B cell (primary cell): Measurements from ENCODE around the gene GOSR2. TPM values are rescaled to one million over a fixed set of nuclear protein-coding genes. Genes with fewer than 3 reads are reported as not detected.

Experiments
- ATAC-seq: fragments of 200-7000 bp; cut with Tn5 transposase; one replicate; pipeline ENCODE4 v1.10.0; 2021; ENCODE audit warnings: low read depth, mild to moderate bottlenecking, moderate number of reproducible peaks, moderate library complexity
- CTCF ChIA-PET: fragments of 350-600 bp; sonication (Branson Sonifier 250); formaldehyde crosslinking; loops from one replicate; lab custom pipeline; 2021; ENCODE audit warnings: antibody characterized with exemption, inconsistent platforms; lab: Charles Lee
- POLR2A ChIA-PET: fragments of 350-600 bp; sonication (Branson Sonifier 250); formaldehyde crosslinking; loops from one replicate; lab custom pipeline; 2021; ENCODE audit warnings: antibody characterized with exemption; lab: Charles Lee
- DNase-seq: peaks from one replicate; pipeline ENCODE4 v3.0.0; 2013
- H2AFZ ChIP-seq: 2 replicates; pipeline ENCODE4 v1.6.1; 2012; ENCODE audit warnings: mild to moderate bottlenecking, low read depth, low read length; ENCODE audit not compliant: insufficient read depth, poor library complexity, severe bottlenecking
- H3K27ac ChIP-seq, 2 donors: 1 replicate in 1 of 2; 2 replicates in 1 of 2; pipeline ENCODE4 v1.5.1; 2012 to 2013; ENCODE audit warnings: low read length in 2 of 2, mild to moderate bottlenecking in 2 of 2, moderate library complexity in 1 of 2
- H3K27me3 ChIP-seq, 4 experiments: fragments of 200-600 bp in 1 of 4; sonication (generic) in 1 of 4; replicated peaks in 1 of 4; 1 replicate in 2 of 4; 2 replicates in 2 of 4; pipeline versions ENCODE4 v1.6.1 to v1.7.0; 2013 to 2016; ENCODE audit warnings: low read length in 3 of 4, mild to moderate bottlenecking in 2 of 4, mixed read lengths in 1 of 4, moderate library complexity in 1 of 4; ENCODE audit not compliant: insufficient read depth in 4 of 4, control insufficient read depth in 3 of 4; ENCODE audit errors: control extremely low read depth in 1 of 4
- H3K36me3 ChIP-seq, 2 experiments: replicated peaks in 1 of 2; 1 replicate in 1 of 2; 2 replicates in 1 of 2; pipeline versions ENCODE4 v1.6.1 to v1.7.1; 2013; ENCODE audit warnings: low read length in 1 of 2; ENCODE audit not compliant: insufficient read depth in 2 of 2, control insufficient read depth in 1 of 2; ENCODE audit errors: control extremely low read depth in 1 of 2, extremely low read depth in 1 of 2
- H3K4me1 ChIP-seq, 2 donors: fragments of 200-600 bp in 1 of 2; sonication (generic) in 1 of 2; 1 replicate in 1 of 2; 2 replicates in 1 of 2; pipeline versions ENCODE4 v1.5.1 to v1.6.1; 2013 to 2017; ENCODE audit warnings: low read length in 2 of 2; ENCODE audit not compliant: control insufficient read depth in 2 of 2, insufficient read depth in 2 of 2
- H3K4me2 ChIP-seq: replicated peaks from 2 replicates; pipeline ENCODE3; 2012; ENCODE audit warnings: mild to moderate bottlenecking, low read depth, low read length; ENCODE audit not compliant: poor library complexity, severe bottlenecking
- H3K4me3 ChIP-seq, 5 experiments: fragments of 200-600 bp in 1 of 5; sonication (generic) in 1 of 5; 1 replicate in 3 of 5; 2 replicates in 2 of 5; pipeline versions ENCODE4 v1.5.1 to v1.7.0; 2011 to 2016; ENCODE audit warnings: low read length in 4 of 5, mild to moderate bottlenecking in 4 of 5, low read depth in 2 of 5, control low read depth in 1 of 5, moderate library complexity in 1 of 5; ENCODE audit not compliant: insufficient read depth in 1 of 5; ENCODE audit errors: control extremely low read depth in 1 of 5, extremely low read depth in 1 of 5
- H3K79me2 ChIP-seq: fragments of 200-600 bp; sonication (generic); one replicate; pipeline ENCODE4 v1.6.0; 2016; ENCODE audit warnings: low read length; ENCODE audit not compliant: control insufficient read depth, insufficient read depth
- H3K9ac ChIP-seq: fragments of 200-600 bp; sonication (generic); 2 replicates; pipeline ENCODE4 v1.6.1; 2017; ENCODE audit warnings: mild to moderate bottlenecking, low read length, moderate library complexity
- H3K9me3 ChIP-seq, 3 donors: one replicate each; pipeline versions ENCODE4 v1.6.1 to v1.7.1; 2013; ENCODE audit warnings: low read length in 2 of 3; ENCODE audit not compliant: control insufficient read depth in 2 of 3, insufficient read depth in 1 of 3; ENCODE audit errors: control extremely low read depth in 1 of 3
- H4K20me1 ChIP-seq: 2 replicates; pipeline ENCODE4 v1.6.0; 2012; ENCODE audit warnings: mild to moderate bottlenecking, low read length; ENCODE audit not compliant: insufficient read depth, control insufficient read depth, poor library complexity, severe bottlenecking
- H3K27ac Mint-ChIP-seq: one replicate; pipeline ENCODE4 v1.8.0; 2021; ENCODE audit warnings: mixed read lengths
- H3K27me3 Mint-ChIP-seq: one replicate; pipeline ENCODE4 v1.8.0; 2021; ENCODE audit warnings: mixed read lengths
- H3K4me1 Mint-ChIP-seq: one replicate; pipeline ENCODE4 v1.8.0; 2021; ENCODE audit warnings: mixed read lengths
- H3K4me3 Mint-ChIP-seq: one replicate; pipeline ENCODE4 v1.8.0; 2021; ENCODE audit warnings: mixed read lengths
- H3K9me3 Mint-ChIP-seq: one replicate; pipeline ENCODE4 v1.8.0; 2022; ENCODE audit warnings: mixed read lengths; ENCODE audit not compliant: insufficient read depth
- CTCF ChIP-seq: fragments of 200-600 bp; IDR thresholded peaks from one replicate; pipeline ENCODE4 v1.8.0; 2022; ENCODE audit warnings: antibody characterized with exemption, mild to moderate bottlenecking
- EZH2 ChIP-seq: IDR thresholded peaks from 2 replicates; pipeline ENCODE4 v1.6.1; 2012; ENCODE audit warnings: borderline replicate concordance, low read depth, mild to moderate bottlenecking, moderate library complexity, low read length; ENCODE audit not compliant: insufficient read depth, poor library complexity, severe bottlenecking
- WGBS: methylation state at CpG from one replicate; pipeline ENCODE4 v1.1.5; 2013; ENCODE audit warnings: missing lambda C conversion rate; ENCODE audit not compliant: insufficient coverage; 5-methylcytosine and 5-hydroxymethylcytosine counted together
- intact Hi-C: fragments of 100-400 bp; cut with micrococcal nuclease; formaldehyde crosslinking; loops from one replicate; pipeline ENCODE4 v1.10.0; 2022
- polyA plus RNA-seq: library from polyadenylated mRNA; depleted of rRNA; stranded (reverse); fragments of >200 nt; gene quantifications from 2 replicates; pipeline ENCODE4 v1.2.3, GENCODE V29; 2012
- total RNA-seq, 2 donors: library from RNA; stranded (reverse); fragments of 120-200 nt in 1 of 2; gene quantifications; 1 replicate in 1 of 2; 2 replicates in 1 of 2; pipeline versions ENCODE4 v1.2.3 to v1.2.4, GENCODE V29; 2013 to 2022

Gene GOSR2
- total and polyA plus RNA-seq, 2 donors (not counting 1 experiment from before 2014, with no cell fraction given), result 33.2 to 91.0 TPM

GRCh38 chr17:46964315-46965265, 41.6 kb downstream of the GOSR2 start:
- no peak overlapping the region for H3K4me2 ChIP-seq
- H3K36me3 ChIP-seq, result peaks cover 0 to 6% of the 10 kb centered on the region in 2 experiments
- ChIA-PET POLR2A (no interaction called here), CTCF (interaction anchor here (1.4 kb wide), 1 partner anchor 22 kb away, joined by 5 read pairs; no protein-coding TSS in a partner anchor)
- H3K9me3 ChIP-seq, result no peaks in the 10 kb centered on the region
- Mint-ChIP-seq H3K4me1 (peaks cover 3% of the 10 kb centered on the region), H3K4me3 (no peak overlapping the region), H3K27ac (no peak overlapping the region), H3K27me3 (peaks cover 6% of the 10 kb centered on the region), H3K9me3 (peaks cover 3% of the 10 kb centered on the region)
- H2AFZ ChIP-seq, result no peak overlapping the region
- no peak for DNase-seq
- no peak for ATAC-seq
- H4K20me1 ChIP-seq, result no peaks in the 10 kb centered on the region
- intact Hi-C loops, result no loop called here
- H3K9ac ChIP-seq, result no peak overlapping the region
- TF ChIP-seq CTCF, result no peak
- no peak for TF ChIP-seq EZH2
- WGBS, result 83% methylated on average over 8 of the region's 9 CpGs
- H3K27ac ChIP-seq, result no peak overlapping the region
- no peaks in the 10 kb centered on the region for H3K79me2 ChIP-seq
- H3K4me1 ChIP-seq, result peaks cover 0 to 3% of the 10 kb centered on the region in 2 donors
- H3K4me3 ChIP-seq, result no peak overlapping the region
- H3K27me3 ChIP-seq, result peaks cover 0 to 8% (median 3%) of the 10 kb centered on the region in 4 experiments

GRCh38 chr17:46968224-46968834, 45.4 kb downstream of the GOSR2 start:
- POLR2A ChIA-PET, result no interaction called here

More at GRCh38 chr17:46968224-46968834, 45.4 kb downstream of the GOSR2 start:
- 90% methylated on average over 3 of the region's 6 CpGs for WGBS
- no peak overlapping the region for H3K9ac ChIP-seq
- H3K4me1 Mint-ChIP-seq, result no peaks in the 10 kb centered on the region
- no peaks in the 10 kb centered on the region for H3K9me3 Mint-ChIP-seq
- ATAC-seq, result no peak
- H3K4me2 ChIP-seq, result no peak overlapping the region
- H3K27me3 ChIP-seq, result peaks cover 0 to 8% (median 0%) of the 10 kb centered on the region in 4 experiments
- no peaks in the 10 kb centered on the region for H3K4me1 ChIP-seq
- no peak overlapping the region for H3K4me3 Mint-ChIP-seq
- H3K79me2 ChIP-seq, result no peaks in the 10 kb centered on the region
- H3K9me3 ChIP-seq, result no peaks in the 10 kb centered on the region
- H2AFZ ChIP-seq, result no peak overlapping the region
- CTCF ChIA-PET, result no interaction called here
- TF ChIP-seq CTCF (no peak), EZH2 (no peak)
- H4K20me1 ChIP-seq, result no peaks in the 10 kb centered on the region
- H3K27ac Mint-ChIP-seq, result no peak overlapping the region
- no peak for DNase-seq
- peaks cover 6% of the 10 kb centered on the region for H3K27me3 Mint-ChIP-seq
- H3K36me3 ChIP-seq, result peaks cover 0 to 6% of the 10 kb centered on the region in 2 experiments
- intact Hi-C loops, result no loop called here
- no peak overlapping the region for H3K4me3 ChIP-seq
- H3K27ac ChIP-seq, result no peak overlapping the region
